CD4-positive, CD25-positive, alpha-beta regulatory T cell (primary cell): ENCODE results near the gene HMGN3. TPM values are rescaled to one million over a fixed set of nuclear protein-coding genes. Genes with fewer than 3 reads are reported as not detected.
A peak's percentile ranks its signal among the peaks of the same experiment; 100 is the strongest.

Experiments used
- ATAC-seq, 2 donors: fragments of 150-1000 bp; cut with Tn5 transposase; one replicate each; pipeline ENCODE4 v1.10.0; 2021; ENCODE audit warnings: low read depth in 2 of 2, moderate number of reproducible peaks in 2 of 2, moderate library complexity in 1 of 2
- DNase-seq, 3 donors: peaks; one replicate each; pipeline versions ENCODE4 v3.0.0 to v3.0.0-alpha.2; 2012 to 2022; ENCODE audit warnings: mixed read lengths in 1 of 3
- H3K27ac ChIP-seq: one replicate; pipeline ENCODE4 v1.7.0; 2013; ENCODE audit warnings: mild to moderate bottlenecking, low read length; ENCODE audit not compliant: insufficient read depth, poor library complexity, severe bottlenecking
- H3K27me3 ChIP-seq: one replicate; pipeline ENCODE4 v1.7.0; 2013; ENCODE audit warnings: low read length; ENCODE audit not compliant: control insufficient read depth, insufficient read depth
- H3K36me3 ChIP-seq: one replicate; pipeline ENCODE4 v1.7.0; 2013; ENCODE audit warnings: mild to moderate bottlenecking, low read length, moderate library complexity; ENCODE audit not compliant: control insufficient read depth, insufficient read depth
- H3K4me1 ChIP-seq: 2 replicates; pipeline ENCODE4 v1.7.0; 2013; ENCODE audit warnings: mild to moderate bottlenecking, low read length; ENCODE audit not compliant: insufficient read depth, control insufficient read depth, poor library complexity, severe bottlenecking
- H3K4me3 ChIP-seq: one replicate; pipeline ENCODE4 v1.7.0; 2013; ENCODE audit warnings: low read depth, mild to moderate bottlenecking, low read length, moderate library complexity
- H3K9me3 ChIP-seq, 2 experiments: 1 replicate in 1 of 2; 2 replicates in 1 of 2; pipeline ENCODE4 v1.7.0; 2013; ENCODE audit warnings: low read length in 2 of 2, mild to moderate bottlenecking in 1 of 2, moderate library complexity in 1 of 2; ENCODE audit not compliant: control insufficient read depth in 2 of 2
- H3K27ac Mint-ChIP-seq, 3 donors: one replicate each; pipeline ENCODE4 v1.8.0; 2020 to 2022; ENCODE audit warnings: mild to moderate bottlenecking in 3 of 3, mixed read lengths in 3 of 3, moderate library complexity in 2 of 3
- H3K27me3 Mint-ChIP-seq: one replicate; pipeline ENCODE4 v1.8.0; 2022; ENCODE audit warnings: mild to moderate bottlenecking, mixed read lengths
- H3K36me3 Mint-ChIP-seq: one replicate; pipeline ENCODE4 v1.8.0; 2020; ENCODE audit warnings: mixed read lengths
- H3K4me1 Mint-ChIP-seq, 4 donors: one replicate each; pipeline ENCODE4 v1.8.0; 2020 to 2022; ENCODE audit warnings: mixed read lengths in 4 of 4, mild to moderate bottlenecking in 1 of 4
- H3K4me3 Mint-ChIP-seq, 4 donors: one replicate each; pipeline ENCODE4 v1.8.0; 2020 to 2022; ENCODE audit warnings: mild to moderate bottlenecking in 4 of 4, mixed read lengths in 4 of 4, moderate library complexity in 3 of 4
- H3K9me3 Mint-ChIP-seq, 7 donors: one replicate each; pipeline ENCODE4 v1.8.0; 2020 to 2022; ENCODE audit warnings: mixed read lengths in 7 of 7, mild to moderate bottlenecking in 3 of 7, moderate library complexity in 2 of 7
- polyA plus RNA-seq, 4 donors: library from polyadenylated mRNA; unstranded; fragments of 300-500 nt; fragmentation: Illumina TruSeq; gene quantifications; one replicate each; pipeline ENCODE4 v1.2.3, GENCODE V29; 2021
- total RNA-seq: library from RNA; stranded (reverse); gene quantifications from one replicate; pipeline ENCODE4 v1.2.3, GENCODE V29; 2022

Gene HMGN3
- total and polyA plus RNA-seq, 5 donors from 2014 or later, result 18.9 to 58.2 (median 57.0) TPM

GRCh38 chr6:79215213-79215824 lies 19.2 kb downstream of the HMGN3 start:
- peaks cover 0 to 4% (median 0%) of the 10 kb centered on the region in 7 donors for H3K9me3 Mint-ChIP-seq
- H3K4me3 Mint-ChIP-seq, result no peak overlapping the region
- no peak overlapping the region for H3K27ac Mint-ChIP-seq
- H3K9me3 ChIP-seq, result no peaks in the 10 kb centered on the region
- H3K27ac ChIP-seq, result no peak overlapping the region
- DNase-seq (no peak), ATAC-seq (no peak)
- no peaks in the 10 kb centered on the region for H3K27me3 ChIP-seq
- no peaks in the 10 kb centered on the region for H3K27me3 Mint-ChIP-seq
- no peaks in the 10 kb centered on the region for H3K36me3 ChIP-seq
- peaks cover 0 to 6% (median 2%) of the 10 kb centered on the region in 4 donors for H3K4me1 Mint-ChIP-seq
- peaks cover 25% of the 10 kb centered on the region for H3K36me3 Mint-ChIP-seq
- no peaks in the 10 kb centered on the region for H3K4me1 ChIP-seq
- H3K4me3 ChIP-seq, result no peak overlapping the region

GRCh38 chr6:79212859-79213258 lies 21.6 kb downstream of the HMGN3 start:
- no peak overlapping the region for H3K27ac ChIP-seq
- no peak overlapping the region for H3K27ac Mint-ChIP-seq

GRCh38 chr6:79208816-79209215 lies 25.7 kb downstream of the HMGN3 start:
- no peaks in the 10 kb centered on the region for H3K9me3 Mint-ChIP-seq
- H3K27ac ChIP-seq, result no peak overlapping the region
- ATAC-seq, result no peak

More at GRCh38 chr6:79212859-79213258, 21.6 kb downstream of the HMGN3 start:
- H3K36me3 Mint-ChIP-seq, result peaks cover 29% of the 10 kb centered on the region
- H3K4me1 ChIP-seq, result no peaks in the 10 kb centered on the region
- peaks cover 0 to 6% (median 2%) of the 10 kb centered on the region in 4 donors for H3K4me1 Mint-ChIP-seq
- no peaks in the 10 kb centered on the region for H3K9me3 Mint-ChIP-seq
- ATAC-seq (no peak), DNase-seq (no peak)
- no peaks in the 10 kb centered on the region for H3K9me3 ChIP-seq
- H3K36me3 ChIP-seq, result no peaks in the 10 kb centered on the region
- H3K4me3 ChIP-seq, result no peak overlapping the region
- no peak overlapping the region for H3K4me3 Mint-ChIP-seq
- no peaks in the 10 kb centered on the region for H3K27me3 Mint-ChIP-seq
- H3K27me3 ChIP-seq, result no peaks in the 10 kb centered on the region

GRCh38 chr6:79203753-79204253 lies 30.7 kb downstream of the HMGN3 start:
- no peak overlapping the region for H3K27ac Mint-ChIP-seq
- Histone ChIP-seq H3K4me1 (no peaks in the 10 kb centered on the region), H3K4me3 (no peak overlapping the region), H3K27me3 (no peaks in the 10 kb centered on the region), H3K9me3 (no peaks in the 10 kb centered on the region), H3K36me3 (no peaks in the 10 kb centered on the region), H3K27ac (no peak overlapping the region)
- H3K27me3 Mint-ChIP-seq, result no peaks in the 10 kb centered on the region
- DNase-seq, result no peak
- ATAC-seq, result no peak
- no peaks in the 10 kb centered on the region for H3K9me3 Mint-ChIP-seq
- peaks cover 0 to 7% (median 0%) of the 10 kb centered on the region in 4 donors for H3K4me1 Mint-ChIP-seq
- peaks cover 39% of the 10 kb centered on the region for H3K36me3 Mint-ChIP-seq
- no peak overlapping the region for H3K4me3 Mint-ChIP-seq

More at GRCh38 chr6:79208816-79209215, 25.7 kb downstream of the HMGN3 start:
- Mint-ChIP-seq H3K27ac (no peak overlapping the region), H3K4me3 (no peak overlapping the region), H3K27me3 (no peaks in the 10 kb centered on the region), H3K4me1 (peaks cover 0 to 6% (median 0%) of the 10 kb centered on the region in 4 donors), H3K36me3 (peaks cover 45% of the 10 kb centered on the region)
- Histone ChIP-seq H3K4me3 (no peak overlapping the region), H3K36me3 (no peaks in the 10 kb centered on the region), H3K9me3 (no peaks in the 10 kb centered on the region), H3K4me1 (no peaks in the 10 kb centered on the region), H3K27me3 (no peaks in the 10 kb centered on the region)
- DNase-seq, result no peak

GRCh38 chr6:79202556-79202955 lies 31.9 kb downstream of the HMGN3 start:
- H3K4me3 ChIP-seq, result no peak overlapping the region
- Mint-ChIP-seq H3K27me3 (no peaks in the 10 kb centered on the region), H3K27ac (no peak overlapping the region), H3K4me1 (peaks cover 0 to 7% (median 0%) of the 10 kb centered on the region in 4 donors), H3K4me3 (no peak overlapping the region), H3K9me3 (no peaks in the 10 kb centered on the region), H3K36me3 (peaks cover 36% of the 10 kb centered on the region)
- H3K27me3 ChIP-seq, result no peaks in the 10 kb centered on the region
- no peak for ATAC-seq
- no peaks in the 10 kb centered on the region for H3K4me1 ChIP-seq
- H3K36me3 ChIP-seq, result no peaks in the 10 kb centered on the region
- H3K9me3 ChIP-seq, result no peaks in the 10 kb centered on the region
- no peak overlapping the region for H3K27ac ChIP-seq
- no peak for DNase-seq

GRCh38 chr6:79201983-79202382 lies 32.5 kb downstream of the HMGN3 start:
- no peak for ATAC-seq
- no peak overlapping the region for H3K4me3 Mint-ChIP-seq

GRCh38 chr6:79201143-79201542 lies 33.3 kb downstream of the HMGN3 start:
- H3K4me1 ChIP-seq, result no peaks in the 10 kb centered on the region
- Mint-ChIP-seq H3K9me3 (no peaks in the 10 kb centered on the region), H3K27me3 (no peaks in the 10 kb centered on the region), H3K4me1 (peaks cover 0 to 4% (median 0%) of the 10 kb centered on the region in 4 donors), H3K27ac (no peak overlapping the region), H3K4me3 (no peak overlapping the region), H3K36me3 (peaks cover 24% of the 10 kb centered on the region)
- no peak overlapping the region for H3K27ac ChIP-seq
- no peak overlapping the region for H3K4me3 ChIP-seq
- H3K9me3 ChIP-seq, result no peaks in the 10 kb centered on the region
- no peak for ATAC-seq
- no peak for DNase-seq
- no peaks in the 10 kb centered on the region for H3K36me3 ChIP-seq
- no peaks in the 10 kb centered on the region for H3K27me3 ChIP-seq

More at GRCh38 chr6:79201983-79202382, 32.5 kb downstream of the HMGN3 start:
- Mint-ChIP-seq H3K27me3 (no peaks in the 10 kb centered on the region), H3K4me1 (peaks cover 0 to 4% (median 0%) of the 10 kb centered on the region in 4 donors), H3K36me3 (peaks cover 31% of the 10 kb centered on the region), H3K9me3 (no peaks in the 10 kb centered on the region), H3K27ac (peak overlapping the region in 1 of 3 donors; percentile 51)
- Histone ChIP-seq H3K27me3 (no peaks in the 10 kb centered on the region), H3K36me3 (no peaks in the 10 kb centered on the region), H3K9me3 (no peaks in the 10 kb centered on the region), H3K4me1 (no peaks in the 10 kb centered on the region), H3K4me3 (no peak overlapping the region), H3K27ac (no peak overlapping the region)
- DNase-seq, result no peak

- Mint-ChIP-seq H3K27me3 (no peaks in the 10 kb centered on the region), H3K4me1 (no peaks in the 10 kb centered on the region), H3K9me3 (peaks cover 0 to 9% (median 4%) of the 10 kb centered on the region in 7 donors), H3K27ac (no peak overlapping the region), H3K4me3 (no peak overlapping the region), H3K36me3 (peaks cover 11% of the 10 kb centered on the region)
- Histone ChIP-seq H3K36me3 (no peaks in the 10 kb centered on the region), H3K27ac (no peak overlapping the region), H3K4me3 (no peak overlapping the region), H3K9me3 (peaks cover 0 to 4% of the 10 kb centered on the region in 2 experiments), H3K27me3 (no peaks in the 10 kb centered on the region), H3K4me1 (no peaks in the 10 kb centered on the region)
- ATAC-seq, result no peak
- DNase-seq, result no peak
Observed at GRCh38 chr6:79196912-79197311, 37.6 kb downstream of the HMGN3 start.
